Neural progenitor cell (in vitro differentiated cells): Measurements from ENCODE around the gene ADCY2. TPM values are rescaled to one million over a fixed set of nuclear protein-coding genes. Genes with fewer than 3 reads are reported as not detected.

ENCODE experiments used
- DNase-seq: peaks from one replicate; pipeline ENCODE4 v3.0.0-alpha.2; 2016; ENCODE audit warnings: low spot score
- H2AFZ ChIP-seq: fragments of 200-600 bp; sonication (generic); replicated peaks from 2 replicates; pipeline ENCODE4 v1.6.1; 2016; ENCODE audit warnings: antibody characterized with exemption
- H3F3A ChIP-seq: fragments of 200-600 bp; sonication (generic); 2 replicates; pipeline ENCODE4 v1.6.1; 2016; ENCODE audit warnings: antibody characterized with exemption, low read depth
- H3K27ac ChIP-seq: fragments of 200-600 bp; sonication (generic); 2 replicates; pipeline ENCODE4 v1.5.1; 2016; ENCODE audit warnings: mild to moderate bottlenecking
- H3K27me3 ChIP-seq: fragments of 200-600 bp; sonication (generic); 2 replicates; pipeline ENCODE4 v1.6.1; 2016; ENCODE audit warnings: mild to moderate bottlenecking, moderate library complexity
- H3K36me3 ChIP-seq: fragments of 200-600 bp; sonication (generic); 2 replicates; pipeline ENCODE4 v1.5.1; 2016
- H3K4me1 ChIP-seq: fragments of 200-600 bp; sonication (generic); 2 replicates; pipeline ENCODE4 v1.6.1; 2016; ENCODE audit warnings: mixed run types
- H3K4me2 ChIP-seq: fragments of 200-600 bp; sonication (generic); 2 replicates; pipeline ENCODE4 v1.6.1; 2016
- H3K4me3 ChIP-seq: fragments of 200-600 bp; sonication (generic); 2 replicates; pipeline ENCODE4 v1.5.1; 2016
- H3K79me2 ChIP-seq: fragments of 200-600 bp; sonication (generic); 2 replicates; pipeline ENCODE4 v1.6.1; 2016; ENCODE audit warnings: low read depth
- H3K9ac ChIP-seq: fragments of 200-600 bp; sonication (generic); 2 replicates; pipeline ENCODE4 v1.6.1; 2016
- H3K9me3 ChIP-seq: fragments of 200-600 bp; sonication (generic); 2 replicates; pipeline ENCODE4 v1.5.1; 2016; ENCODE audit warnings: low read depth
- H4K20me1 ChIP-seq: fragments of 200-600 bp; sonication (generic); 2 replicates; pipeline ENCODE4 v1.6.1; 2016; ENCODE audit warnings: low read depth
- H3K27ac Mint-ChIP-seq: 3 replicates; pipeline ENCODE4 v1.8.0; 2021; ENCODE audit warnings: mixed read lengths
- H3K27me3 Mint-ChIP-seq: 2 replicates; pipeline ENCODE4 v1.8.0; 2022; ENCODE audit warnings: low read depth, mild to moderate bottlenecking, inconsistent platforms, moderate library complexity, mixed read lengths; ENCODE audit not compliant: insufficient read depth
- H3K36me3 Mint-ChIP-seq: 3 replicates; pipeline ENCODE4 v1.8.0; 2021; ENCODE audit warnings: mixed read lengths
- H3K4me1 Mint-ChIP-seq: 3 replicates; pipeline ENCODE4 v1.8.0; 2021; ENCODE audit warnings: mixed read lengths
- H3K4me3 Mint-ChIP-seq: 3 replicates; pipeline ENCODE4 v1.8.0; 2021; ENCODE audit warnings: mild to moderate bottlenecking, moderate library complexity, mixed read lengths
- H3K9me3 Mint-ChIP-seq: 3 replicates; pipeline ENCODE4 v1.8.0; 2020; ENCODE audit warnings: mixed read lengths
- EZH2 ChIP-seq: fragments of 200-600 bp; sonication (generic); IDR thresholded peaks from 2 replicates; pipeline ENCODE4 v1.6.1; 2017; ENCODE audit warnings: antibody characterized with exemption, mild to moderate bottlenecking, moderate library complexity
- EZH2phosphoT487 ChIP-seq: fragments of 200-600 bp; sonication (generic); IDR thresholded peaks from 2 replicates; pipeline ENCODE4 v1.6.1; 2017; ENCODE audit warnings: antibody characterized with exemption
- total RNA-seq: library from RNA; depleted of rRNA; stranded (reverse); fragments of >200 nt; gene quantifications from 2 replicates; pipeline ENCODE4 v1.2.3, GENCODE V29; 2015; ENCODE audit warnings: low replicate concordance
- TF ChIP-seq, protein P1 (sequence below): fragments of 200-600 bp; sonication (generic); IDR thresholded peaks from 2 replicates; pipeline ENCODE4 v1.5.1; 2017; ENCODE audit warnings: antibody characterized with exemption, mild to moderate bottlenecking

Gene ADCY2
- total RNA-seq, 1 donor from 2014 or later: 1.2 TPM

DNA sequence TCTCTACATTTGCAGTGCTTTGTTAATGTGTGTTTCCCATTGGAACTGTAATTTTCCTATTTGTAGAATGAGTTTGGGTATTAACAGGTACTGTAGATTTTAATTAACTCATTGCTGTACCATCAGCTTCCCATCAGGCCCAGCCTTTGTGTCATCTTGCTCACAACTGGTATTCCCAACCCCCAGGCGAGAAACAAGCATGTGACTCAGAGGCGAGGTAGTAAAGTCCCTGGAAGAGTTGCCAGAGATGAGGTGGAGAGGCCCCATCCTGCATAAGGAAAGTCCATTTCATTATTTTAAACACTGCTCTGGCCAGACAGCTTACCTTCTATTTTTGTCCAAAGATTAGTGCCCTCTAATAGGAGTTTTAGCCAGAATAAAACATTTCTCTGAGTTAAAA lies 29.9 kb downstream of the ADCY2 start:
- H3K36me3 Mint-ChIP-seq: no peaks in the 10 kb centered on the region
- TF ChIP-seq EZH2phosphoT487: no peak
- H4K20me1 ChIP-seq: no peaks in the 10 kb centered on the region
- no peak for DNase-seq
- H3K27me3 Mint-ChIP-seq: no peaks in the 10 kb centered on the region
- peaks cover 40% of the 10 kb centered on the region for H3K4me1 Mint-ChIP-seq
- H3F3A ChIP-seq: peaks cover 11% of the 10 kb centered on the region
- no peak overlapping the region for H3K4me3 ChIP-seq
- no peaks in the 10 kb centered on the region for H3K27me3 ChIP-seq
- no peak overlapping the region for H3K9ac ChIP-seq
- H2AFZ ChIP-seq: no peak overlapping the region
- peak overlapping the region; percentile 35 for H3K27ac Mint-ChIP-seq
- H3K4me2 ChIP-seq: no peak overlapping the region
- no peaks in the 10 kb centered on the region for H3K36me3 ChIP-seq
- H3K9me3 Mint-ChIP-seq: no peaks in the 10 kb centered on the region
- H3K27ac ChIP-seq: no peak overlapping the region
- H3K4me1 ChIP-seq: peaks cover 34% of the 10 kb centered on the region
- no peaks in the 10 kb centered on the region for H3K79me2 ChIP-seq
- H3K4me3 Mint-ChIP-seq: no peak overlapping the region
- no peaks in the 10 kb centered on the region for H3K9me3 ChIP-seq

GRCh38 chr5:7426284-7426683 lies 30.3 kb downstream of the ADCY2 start:
- H3K27ac ChIP-seq: no peak overlapping the region
- H3K79me2 ChIP-seq: no peaks in the 10 kb centered on the region
- H3K4me1 ChIP-seq: peaks cover 29% of the 10 kb centered on the region
- H3K9ac ChIP-seq: no peak overlapping the region
- H2AFZ ChIP-seq: no peak overlapping the region
- H3K36me3 ChIP-seq: no peaks in the 10 kb centered on the region
- H3F3A ChIP-seq: peaks cover 6% of the 10 kb centered on the region
- DNase-seq: no peak
- no peaks in the 10 kb centered on the region for H3K36me3 Mint-ChIP-seq
- TF ChIP-seq, protein P1, sequence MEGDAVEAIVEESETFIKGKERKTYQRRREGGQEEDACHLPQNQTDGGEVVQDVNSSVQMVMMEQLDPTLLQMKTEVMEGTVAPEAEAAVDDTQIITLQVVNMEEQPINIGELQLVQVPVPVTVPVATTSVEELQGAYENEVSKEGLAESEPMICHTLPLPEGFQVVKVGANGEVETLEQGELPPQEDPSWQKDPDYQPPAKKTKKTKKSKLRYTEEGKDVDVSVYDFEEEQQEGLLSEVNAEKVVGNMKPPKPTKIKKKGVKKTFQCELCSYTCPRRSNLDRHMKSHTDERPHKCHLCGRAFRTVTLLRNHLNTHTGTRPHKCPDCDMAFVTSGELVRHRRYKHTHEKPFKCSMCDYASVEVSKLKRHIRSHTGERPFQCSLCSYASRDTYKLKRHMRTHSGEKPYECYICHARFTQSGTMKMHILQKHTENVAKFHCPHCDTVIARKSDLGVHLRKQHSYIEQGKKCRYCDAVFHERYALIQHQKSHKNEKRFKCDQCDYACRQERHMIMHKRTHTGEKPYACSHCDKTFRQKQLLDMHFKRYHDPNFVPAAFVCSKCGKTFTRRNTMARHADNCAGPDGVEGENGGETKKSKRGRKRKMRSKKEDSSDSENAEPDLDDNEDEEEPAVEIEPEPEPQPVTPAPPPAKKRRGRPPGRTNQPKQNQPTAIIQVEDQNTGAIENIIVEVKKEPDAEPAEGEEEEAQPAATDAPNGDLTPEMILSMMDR: no peak
- TF ChIP-seq EZH2phosphoT487: no peak
- no peak for TF ChIP-seq EZH2
- H3K4me2 ChIP-seq: no peak overlapping the region
- H3K9me3 ChIP-seq: no peaks in the 10 kb centered on the region
- peaks cover 35% of the 10 kb centered on the region for H3K4me1 Mint-ChIP-seq
- H3K27me3 Mint-ChIP-seq: no peaks in the 10 kb centered on the region
- H3K9me3 Mint-ChIP-seq: no peaks in the 10 kb centered on the region
- no peak overlapping the region for H3K4me3 Mint-ChIP-seq
- H4K20me1 ChIP-seq: no peaks in the 10 kb centered on the region
- H3K27me3 ChIP-seq: no peaks in the 10 kb centered on the region
- H3K4me3 ChIP-seq: no peak overlapping the region
- no peak overlapping the region for H3K27ac Mint-ChIP-seq

GRCh38 chr5:7434914-7435313 lies 39.0 kb downstream of the ADCY2 start:
- Histone ChIP-seq H3K79me2 (no peaks in the 10 kb centered on the region), H3K4me2 (no peak overlapping the region), H2AFZ (no peak overlapping the region), H3K27me3 (no peaks in the 10 kb centered on the region), H3F3A (no peaks in the 10 kb centered on the region), H3K27ac (no peak overlapping the region), H3K4me3 (no peak overlapping the region), H3K36me3 (no peaks in the 10 kb centered on the region), H3K4me1 (no peaks in the 10 kb centered on the region), H3K9me3 (no peaks in the 10 kb centered on the region), H3K9ac (no peak overlapping the region), H4K20me1 (no peaks in the 10 kb centered on the region)
- TF ChIP-seq EZH2: no peak
- TF ChIP-seq EZH2phosphoT487: no peak
- TF ChIP-seq, protein P1: no peak
- H3K27ac Mint-ChIP-seq: peak overlapping the region; percentile 27
- H3K9me3 Mint-ChIP-seq: no peaks in the 10 kb centered on the region
- peaks cover 12% of the 10 kb centered on the region for H3K4me1 Mint-ChIP-seq
- no peak for DNase-seq
- H3K4me3 Mint-ChIP-seq: no peak overlapping the region
- peaks cover 3% of the 10 kb centered on the region for H3K36me3 Mint-ChIP-seq
- peaks cover 3% of the 10 kb centered on the region for H3K27me3 Mint-ChIP-seq

- Histone ChIP-seq H3K27me3 (no peaks in the 10 kb centered on the region), H3K36me3 (no peaks in the 10 kb centered on the region), H3K27ac (no peak overlapping the region), H3K9me3 (no peaks in the 10 kb centered on the region), H3K79me2 (no peaks in the 10 kb centered on the region), H3K4me3 (no peak overlapping the region), H3K4me1 (no peaks in the 10 kb centered on the region), H3F3A (no peaks in the 10 kb centered on the region), H3K9ac (no peak overlapping the region), H3K4me2 (no peak overlapping the region), H4K20me1 (no peaks in the 10 kb centered on the region), H2AFZ (no peak overlapping the region)
- TF ChIP-seq EZH2 (no peak), EZH2phosphoT487 (no peak)
- TF ChIP-seq, protein P1: no peak
- Mint-ChIP-seq H3K27ac (no peak overlapping the region), H3K9me3 (no peaks in the 10 kb centered on the region), H3K4me1 (peaks cover 12% of the 10 kb centered on the region), H3K4me3 (no peak overlapping the region), H3K27me3 (peaks cover 3% of the 10 kb centered on the region), H3K36me3 (peaks cover 3% of the 10 kb centered on the region)
- DNase-seq: no peak
These were observed 39.6 kb downstream of the ADCY2 start for GRCh38 chr5:7435503-7435902.
